GM23338 (cell line): ENCODE results near the gene LCNL1. TPM values are rescaled to one million over a fixed set of nuclear protein-coding genes. Genes with fewer than 3 reads are reported as not detected.

Experiments used
- CREB1 ChIP-seq: fragments of 250-450 bp; sonication (Bioruptor Pico); IDR thresholded peaks from 2 replicates; pipeline ENCODE4 v1.5.0; 2020; ENCODE audit warnings: low read depth, mild to moderate bottlenecking, moderate library complexity
- EZH2phosphoT487 ChIP-seq: fragments of 200-600 bp; sonication (generic); IDR thresholded peaks from one replicate; pipeline ENCODE4 v1.8.1; 2018; ENCODE audit warnings: antibody characterized with exemption; ENCODE audit not compliant: unreplicated experiment
- NANOG ChIP-seq: IDR thresholded peaks from 2 replicates; pipeline ENCODE4 v1.6.1; 2016; ENCODE audit warnings: antibody characterized with exemption, borderline replicate concordance
- POLR2AphosphoS5 ChIP-seq: IDR thresholded peaks from 2 replicates; pipeline ENCODE4 v1.6.1; 2016; ENCODE audit warnings: antibody characterized with exemption, low read depth
- STAT1 ChIP-seq: IDR thresholded peaks from one replicate; pipeline ENCODE4 v1.6.1; 2016; ENCODE audit warnings: antibody characterized with exemption; ENCODE audit not compliant: unreplicated experiment
- ZNF331 ChIP-seq: fragments of 250-450 bp; sonication (Bioruptor Pico); IDR thresholded peaks from 2 replicates; pipeline ENCODE4 v1.5.0; 2020; ENCODE audit warnings: low read depth, mild to moderate bottlenecking, moderate library complexity
- polyA plus RNA-seq: library from polyadenylated mRNA; unstranded; fragments of >200 nt; fragmentation: Nextera tagmentation; extraction: Ambion mirVana; gene quantifications from 2 replicates; pipeline ENCODE4 v1.2.1, GENCODE V29; 2016
- total RNA-seq: library from RNA; depleted of rRNA; stranded (reverse); fragments of >200 nt; shearing (Covaris generic); gene quantifications from 2 replicates; pipeline ENCODE4 v1.2.3, GENCODE V29; 2014
- TF ChIP-seq, protein P1 (sequence below): fragments of 250-450 bp; sonication (Bioruptor Pico); IDR thresholded peaks from 2 replicates; pipeline ENCODE4 v1.5.0; 2020; ENCODE audit warnings: mild to moderate bottlenecking, moderate library complexity
- TF ChIP-seq, protein P2 (sequence below), 2 experiments: fragments of 200-600 bp in 1 of 2; sonication (generic) in 1 of 2; conservative IDR thresholded peaks; 2 replicates each; pipeline versions ENCODE4 v1.5.1 to v1.6.1; 2016 to 2017; ENCODE audit warnings: antibody characterized with exemption in 2 of 2, low read depth in 2 of 2, mild to moderate bottlenecking in 2 of 2, moderate library complexity in 1 of 2

The LCNL1 gene
- total and polyA plus RNA-seq, 2 experiments from 2014 or later = 0.11 TPM; not detected in 1

DNA sequence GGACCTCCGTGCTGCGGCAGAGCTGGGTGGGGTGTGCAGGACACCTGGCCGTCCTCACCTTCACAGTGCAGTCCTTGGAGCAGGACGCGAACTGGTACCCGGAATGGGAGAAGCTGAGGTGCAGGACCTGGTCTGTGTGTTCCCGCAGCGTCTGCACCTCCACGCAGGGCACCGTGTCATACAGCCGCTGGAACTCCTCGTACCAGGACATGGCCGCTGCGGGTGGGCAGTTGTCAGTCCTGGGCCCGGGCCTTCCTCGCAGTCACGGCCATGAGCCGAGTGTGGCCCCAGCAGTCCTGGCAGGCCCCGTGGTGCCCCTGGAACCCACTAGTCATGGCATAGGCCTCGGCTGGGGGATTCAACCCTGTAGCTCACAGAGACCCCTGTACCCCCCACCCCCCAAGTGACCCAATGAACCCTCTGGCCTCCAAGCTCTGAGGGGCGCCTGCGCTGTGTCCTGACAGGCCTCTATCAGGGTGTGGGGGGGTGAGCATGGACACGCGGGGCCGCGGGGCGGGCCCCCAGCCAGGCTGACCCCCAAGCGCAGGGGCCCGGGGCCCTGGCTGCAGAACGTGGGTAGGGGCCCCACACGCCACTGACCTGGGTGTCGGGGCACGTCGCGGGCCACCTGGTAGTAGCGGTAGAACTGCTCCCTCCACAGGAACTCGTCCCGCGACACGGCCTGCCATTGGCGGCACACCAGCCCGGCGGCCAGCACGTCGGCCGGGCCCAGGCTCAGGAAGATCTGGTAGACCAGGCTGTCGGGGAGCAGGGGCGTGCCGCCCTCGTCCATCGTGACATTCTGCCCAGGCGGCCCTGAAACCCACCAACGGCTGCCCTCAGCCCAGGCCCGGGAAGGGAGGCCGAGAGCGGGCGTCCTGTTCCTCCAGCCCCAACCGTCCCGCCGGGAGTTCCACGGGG, 39.2 kb upstream of the LCNL1 start (continued):
- TF ChIP-seq, protein P1, sequence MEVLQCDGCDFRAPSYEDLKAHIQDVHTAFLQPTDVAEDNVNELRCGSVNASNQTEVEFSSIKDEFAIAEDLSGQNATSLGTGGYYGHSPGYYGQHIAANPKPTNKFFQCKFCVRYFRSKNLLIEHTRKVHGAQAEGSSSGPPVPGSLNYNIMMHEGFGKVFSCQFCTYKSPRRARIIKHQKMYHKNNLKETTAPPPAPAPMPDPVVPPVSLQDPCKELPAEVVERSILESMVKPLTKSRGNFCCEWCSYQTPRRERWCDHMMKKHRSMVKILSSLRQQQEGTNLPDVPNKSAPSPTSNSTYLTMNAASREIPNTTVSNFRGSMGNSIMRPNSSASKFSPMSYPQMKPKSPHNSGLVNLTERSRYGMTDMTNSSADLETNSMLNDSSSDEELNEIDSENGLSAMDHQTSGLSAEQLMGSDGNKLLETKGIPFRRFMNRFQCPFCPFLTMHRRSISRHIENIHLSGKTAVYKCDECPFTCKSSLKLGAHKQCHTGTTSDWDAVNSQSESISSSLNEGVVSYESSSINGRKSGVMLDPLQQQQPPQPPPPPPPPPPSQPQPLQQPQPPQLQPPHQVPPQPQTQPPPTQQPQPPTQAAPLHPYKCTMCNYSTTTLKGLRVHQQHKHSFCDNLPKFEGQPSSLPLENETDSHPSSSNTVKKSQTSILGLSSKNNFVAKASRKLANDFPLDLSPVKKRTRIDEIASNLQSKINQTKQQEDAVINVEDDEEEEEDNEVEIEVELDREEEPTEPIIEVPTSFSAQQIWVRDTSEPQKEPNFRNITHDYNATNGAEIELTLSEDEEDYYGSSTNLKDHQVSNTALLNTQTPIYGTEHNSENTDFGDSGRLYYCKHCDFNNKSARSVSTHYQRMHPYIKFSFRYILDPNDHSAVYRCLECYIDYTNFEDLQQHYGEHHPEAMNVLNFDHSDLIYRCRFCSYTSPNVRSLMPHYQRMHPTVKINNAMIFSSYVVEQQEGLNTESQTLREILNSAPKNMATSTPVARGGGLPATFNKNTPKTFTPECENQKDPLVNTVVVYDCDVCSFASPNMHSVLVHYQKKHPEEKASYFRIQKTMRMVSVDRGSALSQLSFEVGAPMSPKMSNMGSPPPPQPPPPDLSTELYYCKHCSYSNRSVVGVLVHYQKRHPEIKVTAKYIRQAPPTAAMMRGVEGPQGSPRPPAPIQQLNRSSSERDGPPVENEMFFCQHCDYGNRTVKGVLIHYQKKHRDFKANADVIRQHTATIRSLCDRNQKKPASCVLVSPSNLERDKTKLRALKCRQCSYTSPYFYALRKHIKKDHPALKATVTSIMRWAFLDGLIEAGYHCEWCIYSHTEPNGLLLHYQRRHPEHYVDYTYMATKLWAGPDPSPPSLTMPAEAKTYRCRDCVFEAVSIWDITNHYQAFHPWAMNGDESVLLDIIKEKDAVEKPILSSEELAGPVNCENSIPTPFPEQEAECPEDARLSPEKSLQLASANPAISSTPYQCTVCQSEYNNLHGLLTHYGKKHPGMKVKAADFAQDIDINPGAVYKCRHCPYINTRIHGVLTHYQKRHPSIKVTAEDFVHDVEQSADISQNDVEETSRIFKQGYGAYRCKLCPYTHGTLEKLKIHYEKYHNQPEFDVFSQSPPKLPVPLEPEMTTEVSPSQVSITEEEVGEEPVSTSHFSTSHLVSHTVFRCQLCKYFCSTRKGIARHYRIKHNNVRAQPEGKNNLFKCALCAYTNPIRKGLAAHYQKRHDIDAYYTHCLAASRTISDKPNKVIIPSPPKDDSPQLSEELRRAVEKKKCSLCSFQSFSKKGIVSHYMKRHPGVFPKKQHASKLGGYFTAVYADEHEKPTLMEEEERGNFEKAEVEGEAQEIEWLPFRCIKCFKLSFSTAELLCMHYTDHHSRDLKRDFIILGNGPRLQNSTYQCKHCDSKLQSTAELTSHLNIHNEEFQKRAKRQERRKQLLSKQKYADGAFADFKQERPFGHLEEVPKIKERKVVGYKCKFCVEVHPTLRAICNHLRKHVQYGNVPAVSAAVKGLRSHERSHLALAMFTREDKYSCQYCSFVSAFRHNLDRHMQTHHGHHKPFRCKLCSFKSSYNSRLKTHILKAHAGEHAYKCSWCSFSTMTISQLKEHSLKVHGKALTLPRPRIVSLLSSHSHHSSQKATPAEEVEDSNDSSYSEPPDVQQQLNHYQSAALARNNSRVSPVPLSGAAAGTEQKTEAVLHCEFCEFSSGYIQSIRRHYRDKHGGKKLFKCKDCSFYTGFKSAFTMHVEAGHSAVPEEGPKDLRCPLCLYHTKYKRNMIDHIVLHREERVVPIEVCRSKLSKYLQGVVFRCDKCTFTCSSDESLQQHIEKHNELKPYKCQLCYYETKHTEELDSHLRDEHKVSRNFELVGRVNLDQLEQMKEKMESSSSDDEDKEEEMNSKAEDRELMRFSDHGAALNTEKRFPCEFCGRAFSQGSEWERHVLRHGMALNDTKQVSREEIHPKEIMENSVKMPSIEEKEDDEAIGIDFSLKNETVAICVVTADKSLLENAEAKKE (CRISPR knock-in tag) = no peak
- no peak for TF ChIP-seq STAT1
- TF ChIP-seq NANOG = no peak
- no peak for TF ChIP-seq EZH2phosphoT487
- TF ChIP-seq ZNF331 (CRISPR knock-in tag) = no peak
- no peak for TF ChIP-seq CREB1 (CRISPR knock-in tag)
- TF ChIP-seq, protein P2, sequence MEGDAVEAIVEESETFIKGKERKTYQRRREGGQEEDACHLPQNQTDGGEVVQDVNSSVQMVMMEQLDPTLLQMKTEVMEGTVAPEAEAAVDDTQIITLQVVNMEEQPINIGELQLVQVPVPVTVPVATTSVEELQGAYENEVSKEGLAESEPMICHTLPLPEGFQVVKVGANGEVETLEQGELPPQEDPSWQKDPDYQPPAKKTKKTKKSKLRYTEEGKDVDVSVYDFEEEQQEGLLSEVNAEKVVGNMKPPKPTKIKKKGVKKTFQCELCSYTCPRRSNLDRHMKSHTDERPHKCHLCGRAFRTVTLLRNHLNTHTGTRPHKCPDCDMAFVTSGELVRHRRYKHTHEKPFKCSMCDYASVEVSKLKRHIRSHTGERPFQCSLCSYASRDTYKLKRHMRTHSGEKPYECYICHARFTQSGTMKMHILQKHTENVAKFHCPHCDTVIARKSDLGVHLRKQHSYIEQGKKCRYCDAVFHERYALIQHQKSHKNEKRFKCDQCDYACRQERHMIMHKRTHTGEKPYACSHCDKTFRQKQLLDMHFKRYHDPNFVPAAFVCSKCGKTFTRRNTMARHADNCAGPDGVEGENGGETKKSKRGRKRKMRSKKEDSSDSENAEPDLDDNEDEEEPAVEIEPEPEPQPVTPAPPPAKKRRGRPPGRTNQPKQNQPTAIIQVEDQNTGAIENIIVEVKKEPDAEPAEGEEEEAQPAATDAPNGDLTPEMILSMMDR (conservative IDR thresholded peaks at IDR 0.05; ENCODE audit: low read depth in 2 of 2) = no peak
- TF ChIP-seq POLR2AphosphoS5 = no peak; the same call in 1 of the 2 replicates
